Measurements from ENCODE around the gene FGGY. TPM values are rescaled to one million over a fixed set of nuclear protein-coding genes. Genes with fewer than 3 reads are reported as not detected.
"Not testable (repeated sequence)": the region's sequence is repeated elsewhere in the genome, so short reads cannot be mapped to it uniquely, and the experiment has no call there.

Gene FGGY
- total RNA-seq, 1 experiment from 2014 or later = 17.8 TPM

GRCh38 chr1:59605184-59605583 is 308.3 kb downstream of the FGGY start:
- intact Hi-C loops (cut with micrococcal nuclease; ENCODE audit: unreplicated experiment) = no loop called here
- Histone ChIP-seq H3K4me1 (replicated peaks; ENCODE audit: insufficient read depth) (no peaks in the 10 kb centered on the region), H3K9me3 (ENCODE audit: insufficient read depth, low read depth) (no peaks in the 10 kb centered on the region)

GRCh38 chr1:59605761-59606160 is 308.9 kb downstream of the FGGY start:
- Histone ChIP-seq H2AFZ (no peak overlapping the region), H3K4me1 (replicated peaks; ENCODE audit: insufficient read depth) (no peaks in the 10 kb centered on the region), H3K9me2 (ENCODE audit: insufficient read depth) (no peaks in the 10 kb centered on the region), H3K27ac (no peak overlapping the region), H3F3A (ENCODE audit: insufficient read depth, low read depth) (no peaks in the 10 kb centered on the region), H4K20me1 (ENCODE audit: insufficient read depth) (no peaks in the 10 kb centered on the region), H3K4me2 (no peak overlapping the region), H3K36me3 (ENCODE audit: low read depth) (no peaks in the 10 kb centered on the region), H3K27me3 (ENCODE audit: insufficient read depth, low read depth) (no peaks in the 10 kb centered on the region), H3K9me3 (ENCODE audit: insufficient read depth, low read depth) (no peaks in the 10 kb centered on the region), H3K79me2 (ENCODE audit: low read depth) (no peaks in the 10 kb centered on the region), H3K4me3 (no peak overlapping the region)
- TF ChIP-seq CTCF (conservative IDR thresholded peaks at IDR 0.05) = no peak
- no peak for TF ChIP-seq EZH2 (IDR thresholded peaks at IDR 0.05; ENCODE audit: low read depth)
- intact Hi-C loops (cut with micrococcal nuclease; ENCODE audit: unreplicated experiment) = no loop called here
- no TSS peak for BruUV-seq (replicated peaks)
- ChIA-PET POLR2A (ENCODE audit: unreplicated experiment) (interaction anchor here (0.6 kb wide), 1 partner anchor 746 kb away, joined by 4 read pairs; no protein-coding TSS in a partner anchor), CTCF (no interaction called here)
- no peak for DNase-seq

More at GRCh38 chr1:59605184-59605583, 308.3 kb downstream of the FGGY start:
- Histone ChIP-seq H3K36me3 (ENCODE audit: low read depth) (no peaks in the 10 kb centered on the region), H3K27me3 (ENCODE audit: insufficient read depth, low read depth) (no peaks in the 10 kb centered on the region), H2AFZ (no peak overlapping the region), H3K4me3 (no peak overlapping the region), H3K79me2 (ENCODE audit: low read depth) (no peaks in the 10 kb centered on the region), H3K27ac (no peak overlapping the region), H4K20me1 (ENCODE audit: insufficient read depth) (no peaks in the 10 kb centered on the region), H3K4me2 (no peak overlapping the region), H3K9me2 (ENCODE audit: insufficient read depth) (no peaks in the 10 kb centered on the region), H3F3A (ENCODE audit: insufficient read depth, low read depth) (no peaks in the 10 kb centered on the region)
- no peak for TF ChIP-seq EZH2 (IDR thresholded peaks at IDR 0.05; ENCODE audit: low read depth)
- no peak for TF ChIP-seq CTCF (conservative IDR thresholded peaks at IDR 0.05)
- ChIA-PET CTCF (no interaction called here), POLR2A (ENCODE audit: unreplicated experiment) (no interaction called here)
- no TSS peak for BruUV-seq (replicated peaks)
- DNase-seq = no peak

GRCh38 chr1:59609245-59609644 is 312.4 kb downstream of the FGGY start:
- Histone ChIP-seq H3K27me3 (ENCODE audit: insufficient read depth, low read depth) (no peaks in the 10 kb centered on the region), H3K79me2 (ENCODE audit: low read depth) (no peaks in the 10 kb centered on the region), H3K27ac (no peak overlapping the region), H3K36me3 (ENCODE audit: low read depth) (no peaks in the 10 kb centered on the region), H2AFZ (no peak overlapping the region), H3K9me2 (ENCODE audit: insufficient read depth) (no peaks in the 10 kb centered on the region), H3K9me3 (ENCODE audit: insufficient read depth, low read depth) (no peaks in the 10 kb centered on the region), H3F3A (ENCODE audit: insufficient read depth, low read depth) (no peaks in the 10 kb centered on the region), H3K4me1 (replicated peaks; ENCODE audit: insufficient read depth) (no peaks in the 10 kb centered on the region), H3K4me3 (no peak overlapping the region), H4K20me1 (ENCODE audit: insufficient read depth) (no peaks in the 10 kb centered on the region), H3K4me2 (no peak overlapping the region)
- CTCF ChIA-PET = no interaction called here
- intact Hi-C loops (cut with micrococcal nuclease; ENCODE audit: unreplicated experiment) = no loop called here
- DNase-seq = no peak
- POLR2A ChIA-PET (ENCODE audit: unreplicated experiment) = no interaction called here
- no peak for TF ChIP-seq CTCF (conservative IDR thresholded peaks at IDR 0.05)
- TF ChIP-seq EZH2 (IDR thresholded peaks at IDR 0.05; ENCODE audit: low read depth) = no peak
- BruUV-seq (replicated peaks) = no TSS peak

- intact Hi-C loops (cut with micrococcal nuclease; ENCODE audit: unreplicated experiment); H3K4me2 ChIP-seq; POLR2A ChIA-PET (ENCODE audit: unreplicated experiment); H3K79me2 ChIP-seq (ENCODE audit: low read depth); DNase-seq; H2AFZ ChIP-seq; H3K4me1 ChIP-seq (replicated peaks; ENCODE audit: insufficient read depth); H3K27ac ChIP-seq; H3K9me2 ChIP-seq (ENCODE audit: insufficient read depth); H3K4me3 ChIP-seq; H3F3A ChIP-seq (ENCODE audit: insufficient read depth, low read depth); H3K9me3 ChIP-seq (ENCODE audit: insufficient read depth, low read depth); H3K36me3 ChIP-seq (ENCODE audit: low read depth); BruUV-seq (replicated peaks); H3K27me3 ChIP-seq (ENCODE audit: insufficient read depth, low read depth); H4K20me1 ChIP-seq (ENCODE audit: insufficient read depth): not testable (repeated sequence)
- CTCF ChIA-PET = interaction anchor here (0.7 kb wide), 1 partner anchor 167 kb away, joined by 3 read pairs; no protein-coding TSS in a partner anchor
These were observed 313.6 kb downstream of the FGGY start for GRCh38 chr1:59610499-59610898.
